Upper lobe of right lung (tissue), 1 donor: ENCODE measurements around the gene ZBTB18. TPM values are rescaled to one million over a fixed set of nuclear protein-coding genes. Genes with fewer than 3 reads are reported as not detected.

Experiments
- ATAC-seq: fragments of 200-7000 bp; cut with Tn5 transposase; one replicate; pipeline ENCODE4 v1.9.1; 2020; ENCODE audit warnings: mild to moderate bottlenecking, moderate library complexity
- DNase-seq: peaks from one replicate; pipeline ENCODE4 v3.0.0-alpha.2; 2020
- H3K27ac ChIP-seq: fragments of 200-600 bp; one replicate; pipeline ENCODE4 v1.8.0; 2022
- H3K27me3 ChIP-seq: fragments of 200-600 bp; one replicate; pipeline ENCODE4 v1.8.0; 2022; ENCODE audit warnings: mild to moderate bottlenecking
- H3K36me3 ChIP-seq: fragments of 200-600 bp; one replicate; pipeline ENCODE4 v1.8.0; 2022
- H3K4me1 ChIP-seq: fragments of 200-600 bp; one replicate; pipeline ENCODE4 v1.8.0; 2022
- H3K4me3 ChIP-seq: fragments of 200-600 bp; one replicate; pipeline ENCODE4 v1.8.0; 2022; ENCODE audit warnings: mild to moderate bottlenecking
- H3K9me3 ChIP-seq: fragments of 200-600 bp; one replicate; pipeline ENCODE4 v1.8.0; 2022
- intact Hi-C: fragments of 100-400 bp; cut with DNase I; formaldehyde crosslinking; loops from one replicate; pipeline ENCODE4 v1.11.0; 2022
- total RNA-seq: library from RNA; stranded (reverse); fragmentation: NEBNext Ultra II Directional; extraction: Animal tissue kit (Norgen Biotek cat#: 25700); gene quantifications from one replicate; pipeline ENCODE4 v1.2.1, GENCODE V29; 2021
- TF ChIP-seq, protein P1 (sequence below): fragments of 200-600 bp; IDR thresholded peaks from one replicate; pipeline ENCODE4 v1.8.0; 2022; ENCODE audit warnings: antibody characterized with exemption
- donor health status: DM: no; HTN: yes; CAD: no; lungs with severe emphysema.

Gene ZBTB18
- total RNA-seq, 1 donor from 2014 or later, result 21.7 TPM

GRCh38 chr1:244057474-244058385, 6.6 kb downstream of the ZBTB18 start:
- ATAC-seq, result no peak
- TF ChIP-seq, protein P1, sequence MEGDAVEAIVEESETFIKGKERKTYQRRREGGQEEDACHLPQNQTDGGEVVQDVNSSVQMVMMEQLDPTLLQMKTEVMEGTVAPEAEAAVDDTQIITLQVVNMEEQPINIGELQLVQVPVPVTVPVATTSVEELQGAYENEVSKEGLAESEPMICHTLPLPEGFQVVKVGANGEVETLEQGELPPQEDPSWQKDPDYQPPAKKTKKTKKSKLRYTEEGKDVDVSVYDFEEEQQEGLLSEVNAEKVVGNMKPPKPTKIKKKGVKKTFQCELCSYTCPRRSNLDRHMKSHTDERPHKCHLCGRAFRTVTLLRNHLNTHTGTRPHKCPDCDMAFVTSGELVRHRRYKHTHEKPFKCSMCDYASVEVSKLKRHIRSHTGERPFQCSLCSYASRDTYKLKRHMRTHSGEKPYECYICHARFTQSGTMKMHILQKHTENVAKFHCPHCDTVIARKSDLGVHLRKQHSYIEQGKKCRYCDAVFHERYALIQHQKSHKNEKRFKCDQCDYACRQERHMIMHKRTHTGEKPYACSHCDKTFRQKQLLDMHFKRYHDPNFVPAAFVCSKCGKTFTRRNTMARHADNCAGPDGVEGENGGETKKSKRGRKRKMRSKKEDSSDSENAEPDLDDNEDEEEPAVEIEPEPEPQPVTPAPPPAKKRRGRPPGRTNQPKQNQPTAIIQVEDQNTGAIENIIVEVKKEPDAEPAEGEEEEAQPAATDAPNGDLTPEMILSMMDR, result no peak
- intact Hi-C loops, result no loop called here

DNA sequence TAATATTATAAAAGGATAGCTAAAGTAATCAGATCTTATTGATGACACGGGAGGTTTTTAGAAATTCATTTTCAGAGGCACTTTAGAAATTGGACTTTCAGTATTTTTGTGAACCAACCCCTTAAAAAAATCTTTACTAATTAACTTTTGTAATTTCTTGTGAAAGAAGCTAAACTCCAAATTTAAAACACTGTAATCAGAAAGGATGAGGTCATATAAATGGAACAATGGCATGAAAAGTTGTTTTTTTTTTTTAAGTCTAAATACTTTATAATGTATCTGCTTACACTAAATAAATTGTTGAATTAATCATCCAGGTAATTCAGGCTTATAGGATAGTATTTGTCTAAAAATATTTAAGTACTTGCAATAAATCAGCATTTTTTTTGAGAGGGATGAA, 9.0 kb downstream of the ZBTB18 start:
- intact Hi-C loops, result no loop called here
- Histone ChIP-seq H3K9me3 (no peaks in the 10 kb centered on the region), H3K4me1 (no peaks in the 10 kb centered on the region), H3K36me3 (peaks cover 9% of the 10 kb centered on the region), H3K27me3 (no peaks in the 10 kb centered on the region), H3K27ac (no peak overlapping the region), H3K4me3 (no peak overlapping the region)
- DNase-seq (no peak), ATAC-seq (no peak)
- TF ChIP-seq, protein P1, result no peak

More at GRCh38 chr1:244057474-244058385, 6.6 kb downstream of the ZBTB18 start:
- H3K4me1 ChIP-seq, result peaks cover under 1% of the 10 kb centered on the region
- no peak for DNase-seq
- H3K27ac ChIP-seq, result no peak overlapping the region
- H3K9me3 ChIP-seq, result no peaks in the 10 kb centered on the region
- no peaks in the 10 kb centered on the region for H3K27me3 ChIP-seq
- peaks cover 24% of the 10 kb centered on the region for H3K36me3 ChIP-seq
- no peak overlapping the region for H3K4me3 ChIP-seq

- TF ChIP-seq, protein P1, result no peak
- no peak overlapping the region for H3K27ac ChIP-seq
- H3K36me3 ChIP-seq, result peaks cover 3% of the 10 kb centered on the region
- H3K27me3 ChIP-seq, result no peaks in the 10 kb centered on the region
- DNase-seq (no peak), ATAC-seq (no peak)
- H3K4me1 ChIP-seq, result peaks cover under 1% of the 10 kb centered on the region
- no peaks in the 10 kb centered on the region for H3K9me3 ChIP-seq
- intact Hi-C loops, result no loop called here
- H3K4me3 ChIP-seq, result no peak overlapping the region
These were observed 9.6 kb downstream of the ZBTB18 start for GRCh38 chr1:244060686-244061085.

DNA sequence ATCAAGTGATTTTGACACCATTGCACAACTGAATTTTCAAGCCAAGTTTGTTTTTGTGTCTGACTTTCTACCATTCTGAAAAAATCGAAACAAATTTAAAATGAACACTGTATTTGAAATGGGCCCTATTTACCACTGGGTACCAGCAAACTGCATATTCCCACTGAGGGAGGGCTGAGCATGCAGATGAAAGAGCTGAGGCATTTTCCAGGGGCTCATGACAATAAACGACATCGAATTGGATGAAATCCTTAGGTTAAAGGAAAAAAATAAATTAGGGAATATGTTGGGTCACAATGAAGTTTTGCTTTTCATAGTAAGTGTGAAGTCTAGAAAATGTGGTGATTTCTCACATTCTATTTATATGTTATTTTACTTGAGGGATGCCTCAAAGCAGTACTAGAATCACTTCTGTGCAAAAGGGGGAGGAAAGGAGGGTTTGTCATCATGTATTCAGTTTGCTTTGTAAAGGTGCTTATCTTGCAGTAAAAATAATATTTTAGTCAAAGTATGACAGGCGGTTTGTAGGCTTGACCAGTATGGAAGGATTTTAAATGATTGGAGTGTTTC, 11.2 kb downstream of the ZBTB18 start:
- Histone ChIP-seq H3K27ac (no peak overlapping the region), H3K36me3 (no peaks in the 10 kb centered on the region), H3K9me3 (no peaks in the 10 kb centered on the region), H3K4me1 (peaks cover 9% of the 10 kb centered on the region), H3K27me3 (no peaks in the 10 kb centered on the region), H3K4me3 (no peak overlapping the region)
- DNase-seq (no peak), ATAC-seq (no peak)
- TF ChIP-seq, protein P1, result no peak
- intact Hi-C loops, result no loop called here

DNA sequence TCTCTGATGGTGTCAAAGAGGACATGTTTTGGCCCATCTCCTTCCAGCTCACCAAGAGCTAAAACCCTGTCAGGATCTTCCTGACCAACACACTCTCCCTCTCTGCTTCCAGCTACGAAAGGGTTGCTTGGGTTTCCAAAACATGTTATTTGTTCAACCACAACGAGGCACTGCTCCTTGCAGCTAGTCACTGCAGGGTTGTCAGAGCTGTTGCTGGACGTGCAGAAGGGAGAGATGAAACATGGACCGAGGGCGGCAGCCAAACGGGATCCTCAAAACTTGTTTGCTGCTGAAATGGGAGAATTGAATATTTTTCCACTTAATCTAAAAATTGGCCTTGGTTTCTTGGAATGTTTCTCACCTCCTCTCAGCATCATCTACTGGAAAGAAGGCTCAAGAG, 12.4 kb downstream of the ZBTB18 start:
- ATAC-seq (no peak), DNase-seq (no peak)
- Histone ChIP-seq H3K27ac (no peak overlapping the region), H3K4me3 (no peak overlapping the region), H3K4me1 (peaks cover 9% of the 10 kb centered on the region), H3K27me3 (no peaks in the 10 kb centered on the region), H3K9me3 (no peaks in the 10 kb centered on the region), H3K36me3 (no peaks in the 10 kb centered on the region)
- TF ChIP-seq, protein P1, result no peak
- intact Hi-C loops, result no loop called here
